B cell (primary cell): ENCODE results near the gene PHC2. TPM values are rescaled to one million over a fixed set of nuclear protein-coding genes. Genes with fewer than 3 reads are reported as not detected.

Experiments used
- ATAC-seq: fragments of 200-7000 bp; cut with Tn5 transposase; one replicate; pipeline ENCODE4 v1.10.0; 2021; ENCODE audit warnings: low read depth, mild to moderate bottlenecking, moderate number of reproducible peaks, moderate library complexity
- CTCF ChIA-PET: fragments of 350-600 bp; sonication (Branson Sonifier 250); formaldehyde crosslinking; loops from one replicate; lab custom pipeline; 2021; ENCODE audit warnings: antibody characterized with exemption, inconsistent platforms; lab: Charles Lee
- POLR2A ChIA-PET: fragments of 350-600 bp; sonication (Branson Sonifier 250); formaldehyde crosslinking; loops from one replicate; lab custom pipeline; 2021; ENCODE audit warnings: antibody characterized with exemption; lab: Charles Lee
- DNase-seq: peaks from one replicate; pipeline ENCODE4 v3.0.0; 2013
- H2AFZ ChIP-seq: 2 replicates; pipeline ENCODE4 v1.6.1; 2012; ENCODE audit warnings: mild to moderate bottlenecking, low read depth, low read length; ENCODE audit not compliant: insufficient read depth, poor library complexity, severe bottlenecking
- H3K27ac ChIP-seq, 2 donors: 1 replicate in 1 of 2; 2 replicates in 1 of 2; pipeline ENCODE4 v1.5.1; 2012 to 2013; ENCODE audit warnings: low read length in 2 of 2, mild to moderate bottlenecking in 2 of 2, moderate library complexity in 1 of 2
- H3K27me3 ChIP-seq, 4 experiments: fragments of 200-600 bp in 1 of 4; sonication (generic) in 1 of 4; replicated peaks in 1 of 4; 1 replicate in 2 of 4; 2 replicates in 2 of 4; pipeline versions ENCODE4 v1.6.1 to v1.7.0; 2013 to 2016; ENCODE audit warnings: low read length in 3 of 4, mild to moderate bottlenecking in 2 of 4, mixed read lengths in 1 of 4, moderate library complexity in 1 of 4; ENCODE audit not compliant: insufficient read depth in 4 of 4, control insufficient read depth in 3 of 4; ENCODE audit errors: control extremely low read depth in 1 of 4
- H3K36me3 ChIP-seq, 2 experiments: replicated peaks in 1 of 2; 1 replicate in 1 of 2; 2 replicates in 1 of 2; pipeline versions ENCODE4 v1.6.1 to v1.7.1; 2013; ENCODE audit warnings: low read length in 1 of 2; ENCODE audit not compliant: insufficient read depth in 2 of 2, control insufficient read depth in 1 of 2; ENCODE audit errors: control extremely low read depth in 1 of 2, extremely low read depth in 1 of 2
- H3K4me1 ChIP-seq, 2 donors: fragments of 200-600 bp in 1 of 2; sonication (generic) in 1 of 2; 1 replicate in 1 of 2; 2 replicates in 1 of 2; pipeline versions ENCODE4 v1.5.1 to v1.6.1; 2013 to 2017; ENCODE audit warnings: low read length in 2 of 2; ENCODE audit not compliant: control insufficient read depth in 2 of 2, insufficient read depth in 2 of 2
- H3K4me2 ChIP-seq: replicated peaks from 2 replicates; pipeline ENCODE3; 2012; ENCODE audit warnings: mild to moderate bottlenecking, low read depth, low read length; ENCODE audit not compliant: poor library complexity, severe bottlenecking
- H3K4me3 ChIP-seq, 5 experiments: fragments of 200-600 bp in 1 of 5; sonication (generic) in 1 of 5; 1 replicate in 3 of 5; 2 replicates in 2 of 5; pipeline versions ENCODE4 v1.5.1 to v1.7.0; 2011 to 2016; ENCODE audit warnings: low read length in 4 of 5, mild to moderate bottlenecking in 4 of 5, low read depth in 2 of 5, control low read depth in 1 of 5, moderate library complexity in 1 of 5; ENCODE audit not compliant: insufficient read depth in 1 of 5; ENCODE audit errors: control extremely low read depth in 1 of 5, extremely low read depth in 1 of 5
- H3K79me2 ChIP-seq: fragments of 200-600 bp; sonication (generic); one replicate; pipeline ENCODE4 v1.6.0; 2016; ENCODE audit warnings: low read length; ENCODE audit not compliant: control insufficient read depth, insufficient read depth
- H3K9ac ChIP-seq: fragments of 200-600 bp; sonication (generic); 2 replicates; pipeline ENCODE4 v1.6.1; 2017; ENCODE audit warnings: mild to moderate bottlenecking, low read length, moderate library complexity
- H3K9me3 ChIP-seq, 3 donors: one replicate each; pipeline versions ENCODE4 v1.6.1 to v1.7.1; 2013; ENCODE audit warnings: low read length in 2 of 3; ENCODE audit not compliant: control insufficient read depth in 2 of 3, insufficient read depth in 1 of 3; ENCODE audit errors: control extremely low read depth in 1 of 3
- H4K20me1 ChIP-seq: 2 replicates; pipeline ENCODE4 v1.6.0; 2012; ENCODE audit warnings: mild to moderate bottlenecking, low read length; ENCODE audit not compliant: insufficient read depth, control insufficient read depth, poor library complexity, severe bottlenecking
- H3K27ac Mint-ChIP-seq: one replicate; pipeline ENCODE4 v1.8.0; 2021; ENCODE audit warnings: mixed read lengths
- H3K27me3 Mint-ChIP-seq: one replicate; pipeline ENCODE4 v1.8.0; 2021; ENCODE audit warnings: mixed read lengths
- H3K4me1 Mint-ChIP-seq: one replicate; pipeline ENCODE4 v1.8.0; 2021; ENCODE audit warnings: mixed read lengths
- H3K4me3 Mint-ChIP-seq: one replicate; pipeline ENCODE4 v1.8.0; 2021; ENCODE audit warnings: mixed read lengths
- H3K9me3 Mint-ChIP-seq: one replicate; pipeline ENCODE4 v1.8.0; 2022; ENCODE audit warnings: mixed read lengths; ENCODE audit not compliant: insufficient read depth
- EZH2 ChIP-seq: IDR thresholded peaks from 2 replicates; pipeline ENCODE4 v1.6.1; 2012; ENCODE audit warnings: borderline replicate concordance, low read depth, mild to moderate bottlenecking, moderate library complexity, low read length; ENCODE audit not compliant: insufficient read depth, poor library complexity, severe bottlenecking
- WGBS: methylation state at CpG from one replicate; pipeline ENCODE4 v1.1.5; 2013; ENCODE audit warnings: missing lambda C conversion rate; ENCODE audit not compliant: insufficient coverage; 5-methylcytosine and 5-hydroxymethylcytosine counted together
- intact Hi-C: fragments of 100-400 bp; cut with micrococcal nuclease; formaldehyde crosslinking; loops from one replicate; pipeline ENCODE4 v1.10.0; 2022
- polyA plus RNA-seq: library from polyadenylated mRNA; depleted of rRNA; stranded (reverse); fragments of >200 nt; gene quantifications from 2 replicates; pipeline ENCODE4 v1.2.3, GENCODE V29; 2012
- total RNA-seq, 2 donors: library from RNA; stranded (reverse); fragments of 120-200 nt in 1 of 2; gene quantifications; 1 replicate in 1 of 2; 2 replicates in 1 of 2; pipeline versions ENCODE4 v1.2.3 to v1.2.4, GENCODE V29; 2013 to 2022
- TF ChIP-seq, protein P1 (sequence below): fragments of 200-600 bp; IDR thresholded peaks from one replicate; pipeline ENCODE4 v1.8.0; 2022; ENCODE audit warnings: antibody characterized with exemption, mild to moderate bottlenecking

The PHC2 gene
- total and polyA plus RNA-seq, 2 donors (not counting 1 experiment from before 2014, with no cell fraction given), result 23.1 to 23.4 TPM

DNA sequence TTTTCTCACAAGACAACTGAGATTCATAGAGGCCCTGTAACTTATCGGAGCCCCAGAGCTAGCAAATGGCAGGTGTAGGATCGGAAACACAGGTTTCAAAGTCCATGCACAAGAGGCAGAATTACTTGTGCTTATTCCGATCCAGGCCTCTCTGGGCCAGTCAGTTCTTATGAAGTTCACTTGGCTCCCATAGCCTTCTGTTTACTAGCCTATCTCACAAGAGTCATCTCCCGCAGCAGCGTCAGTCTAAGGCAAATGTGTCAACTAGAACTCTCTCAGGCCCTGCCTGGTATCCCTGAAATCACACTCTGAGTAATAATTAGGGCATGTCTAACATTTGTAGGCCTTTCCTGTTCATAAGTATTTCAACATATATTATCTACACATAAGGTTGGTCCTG is 43.3 kb downstream of the PHC2 start:
- no peak overlapping the region for H3K27ac Mint-ChIP-seq
- H4K20me1 ChIP-seq, result no peaks in the 10 kb centered on the region
- TF ChIP-seq, protein P1, sequence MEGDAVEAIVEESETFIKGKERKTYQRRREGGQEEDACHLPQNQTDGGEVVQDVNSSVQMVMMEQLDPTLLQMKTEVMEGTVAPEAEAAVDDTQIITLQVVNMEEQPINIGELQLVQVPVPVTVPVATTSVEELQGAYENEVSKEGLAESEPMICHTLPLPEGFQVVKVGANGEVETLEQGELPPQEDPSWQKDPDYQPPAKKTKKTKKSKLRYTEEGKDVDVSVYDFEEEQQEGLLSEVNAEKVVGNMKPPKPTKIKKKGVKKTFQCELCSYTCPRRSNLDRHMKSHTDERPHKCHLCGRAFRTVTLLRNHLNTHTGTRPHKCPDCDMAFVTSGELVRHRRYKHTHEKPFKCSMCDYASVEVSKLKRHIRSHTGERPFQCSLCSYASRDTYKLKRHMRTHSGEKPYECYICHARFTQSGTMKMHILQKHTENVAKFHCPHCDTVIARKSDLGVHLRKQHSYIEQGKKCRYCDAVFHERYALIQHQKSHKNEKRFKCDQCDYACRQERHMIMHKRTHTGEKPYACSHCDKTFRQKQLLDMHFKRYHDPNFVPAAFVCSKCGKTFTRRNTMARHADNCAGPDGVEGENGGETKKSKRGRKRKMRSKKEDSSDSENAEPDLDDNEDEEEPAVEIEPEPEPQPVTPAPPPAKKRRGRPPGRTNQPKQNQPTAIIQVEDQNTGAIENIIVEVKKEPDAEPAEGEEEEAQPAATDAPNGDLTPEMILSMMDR, result no peak
- TF ChIP-seq EZH2, result no peak
- H2AFZ ChIP-seq, result no peak overlapping the region
- no peaks in the 10 kb centered on the region for H3K9me3 ChIP-seq
- H3K27ac ChIP-seq, result no peak overlapping the region
- no peaks in the 10 kb centered on the region for H3K79me2 ChIP-seq
- H3K9ac ChIP-seq, result no peak overlapping the region
- ChIA-PET POLR2A (no interaction called here), CTCF (no interaction called here)
- no peaks in the 10 kb centered on the region for H3K36me3 ChIP-seq
- H3K9me3 Mint-ChIP-seq, result no peaks in the 10 kb centered on the region
- WGBS, result 75% methylated on average over 3 of the region's 5 CpGs
- H3K4me1 Mint-ChIP-seq, result no peaks in the 10 kb centered on the region
- no peak for DNase-seq
- H3K4me3 ChIP-seq, result no peak overlapping the region
- no peaks in the 10 kb centered on the region for H3K4me1 ChIP-seq
- no peak for ATAC-seq
- H3K4me3 Mint-ChIP-seq, result no peak overlapping the region
- no peak overlapping the region for H3K4me2 ChIP-seq
- intact Hi-C loops, result no loop called here
- peaks cover 10% of the 10 kb centered on the region for H3K27me3 Mint-ChIP-seq
- no peaks in the 10 kb centered on the region for H3K27me3 ChIP-seq

DNA sequence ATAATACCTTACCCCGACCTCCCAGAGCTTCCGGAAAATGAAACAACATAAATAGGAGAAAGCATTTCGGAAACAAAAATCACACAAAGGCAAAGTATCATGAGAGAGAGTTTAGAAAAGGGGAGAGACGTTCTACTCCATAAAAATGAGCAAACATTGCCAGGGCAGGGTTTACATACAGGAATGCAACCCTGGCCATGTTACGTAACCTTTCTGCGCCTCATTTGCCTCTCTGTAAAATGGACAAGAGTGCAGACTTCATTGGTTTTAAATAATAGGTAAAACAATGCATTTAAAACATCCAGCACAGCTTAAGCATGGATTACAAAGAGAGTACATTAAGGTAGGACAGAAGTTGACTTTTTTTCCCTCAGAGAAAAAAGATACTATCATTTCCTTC is 45.6 kb downstream of the PHC2 start:
- ChIA-PET POLR2A (no interaction called here), CTCF (no interaction called here)
- no peak overlapping the region for H3K4me2 ChIP-seq
- H3K79me2 ChIP-seq, result no peaks in the 10 kb centered on the region
- H3K27me3 Mint-ChIP-seq, result peaks cover 9% of the 10 kb centered on the region
- no peak overlapping the region for H3K4me3 ChIP-seq
- no peak overlapping the region for H2AFZ ChIP-seq
- H3K27me3 ChIP-seq, result peaks cover 0 to 6% (median 6%) of the 10 kb centered on the region in 4 experiments
- no peaks in the 10 kb centered on the region for H3K9me3 ChIP-seq
- DNase-seq (no peak), ATAC-seq (no peak)
- peaks cover 8% of the 10 kb centered on the region for H3K4me1 Mint-ChIP-seq
- intact Hi-C loops, result no loop called here
- no peaks in the 10 kb centered on the region for H3K9me3 Mint-ChIP-seq
- no peaks in the 10 kb centered on the region for H4K20me1 ChIP-seq
- H3K36me3 ChIP-seq, result no peaks in the 10 kb centered on the region
- H3K27ac Mint-ChIP-seq, result no peak overlapping the region
- H3K27ac ChIP-seq, result no peak overlapping the region
- no peak overlapping the region for H3K9ac ChIP-seq
- WGBS, result no CpG with 5 or more reads among the region's 6 CpGs
- H3K4me3 Mint-ChIP-seq, result no peak overlapping the region
- peaks cover 8 to 16% of the 10 kb centered on the region in 2 donors for H3K4me1 ChIP-seq
- no peak for TF ChIP-seq EZH2
- TF ChIP-seq, protein P1, result no peak
